ENCODE results near the gene MTR. TPM values are rescaled to one million over a fixed set of nuclear protein-coding genes. Genes with fewer than 3 reads are reported as not detected.

Gene MTR
- total RNA-seq, 4 donors from 2014 or later, result 16.3 to 34.0 (median 24.2) TPM

DNA sequence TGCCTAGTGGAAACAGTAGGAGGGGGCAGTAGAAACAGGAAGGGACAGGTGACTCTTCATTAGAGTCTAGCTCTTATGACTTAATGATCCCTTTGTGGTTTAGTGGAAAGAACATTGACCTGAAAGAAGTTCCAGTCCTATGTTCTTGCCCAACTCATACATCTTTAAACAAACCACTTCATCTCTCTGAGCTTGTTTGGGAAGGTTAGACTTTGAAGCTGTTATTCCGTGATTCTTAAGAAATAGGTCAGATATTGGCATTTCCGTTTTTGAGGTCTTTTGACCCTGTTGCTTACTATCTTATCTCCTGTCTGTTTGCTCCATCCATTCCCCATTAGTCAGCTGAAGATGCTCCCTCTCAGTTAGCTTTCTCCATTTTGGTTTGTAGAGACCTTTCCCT, 38.5 kb downstream of the MTR start:
- WGBS, 2 donors, result 91 to 100% methylated on average over 2 of the region's 2 CpGs
- no peak for DNase-seq (ENCODE audit: low spot score in 2 of 2)
- no peak overlapping the region for H3K4me3 ChIP-seq (ENCODE audit: low read depth, poor library complexity, severe bottlenecking)
- no peak for TF ChIP-seq POLR2A (IDR thresholded peaks at IDR 0.05)
- intact Hi-C loops (cut with DNase I; ENCODE audit: low total_unique reads), result no loop called here

DNA sequence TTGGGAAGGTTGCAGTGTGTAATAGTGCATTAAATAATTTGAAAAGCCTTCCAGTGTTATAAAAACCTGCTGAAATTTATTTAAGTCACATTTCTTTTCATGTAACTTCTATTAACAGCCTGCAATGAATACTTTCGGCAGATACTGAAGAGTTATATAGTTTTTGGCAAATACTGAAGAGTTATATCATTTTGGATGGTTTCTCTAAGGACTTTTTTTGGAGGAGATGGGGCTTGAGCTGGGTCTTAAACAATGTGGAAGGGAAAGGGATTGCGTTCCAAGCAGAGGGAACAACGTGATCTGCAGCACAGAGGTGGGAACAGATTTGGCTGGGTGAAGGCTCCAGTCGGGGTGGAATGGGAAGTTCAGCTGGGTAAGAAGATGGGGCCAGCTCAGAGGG, 39.8 kb downstream of the MTR start:
- H3K4me3 ChIP-seq (ENCODE audit: low read depth, poor library complexity, severe bottlenecking), result no peak overlapping the region
- WGBS, 2 donors, result 88 to 94% methylated on average over 4 of the region's 4 CpGs
- intact Hi-C loops (cut with DNase I; ENCODE audit: low total_unique reads), result no loop called here
- DNase-seq (ENCODE audit: low spot score in 2 of 2), result no peak
- no peak for TF ChIP-seq POLR2A (IDR thresholded peaks at IDR 0.05)
- TF ChIP-seq, protein P1, sequence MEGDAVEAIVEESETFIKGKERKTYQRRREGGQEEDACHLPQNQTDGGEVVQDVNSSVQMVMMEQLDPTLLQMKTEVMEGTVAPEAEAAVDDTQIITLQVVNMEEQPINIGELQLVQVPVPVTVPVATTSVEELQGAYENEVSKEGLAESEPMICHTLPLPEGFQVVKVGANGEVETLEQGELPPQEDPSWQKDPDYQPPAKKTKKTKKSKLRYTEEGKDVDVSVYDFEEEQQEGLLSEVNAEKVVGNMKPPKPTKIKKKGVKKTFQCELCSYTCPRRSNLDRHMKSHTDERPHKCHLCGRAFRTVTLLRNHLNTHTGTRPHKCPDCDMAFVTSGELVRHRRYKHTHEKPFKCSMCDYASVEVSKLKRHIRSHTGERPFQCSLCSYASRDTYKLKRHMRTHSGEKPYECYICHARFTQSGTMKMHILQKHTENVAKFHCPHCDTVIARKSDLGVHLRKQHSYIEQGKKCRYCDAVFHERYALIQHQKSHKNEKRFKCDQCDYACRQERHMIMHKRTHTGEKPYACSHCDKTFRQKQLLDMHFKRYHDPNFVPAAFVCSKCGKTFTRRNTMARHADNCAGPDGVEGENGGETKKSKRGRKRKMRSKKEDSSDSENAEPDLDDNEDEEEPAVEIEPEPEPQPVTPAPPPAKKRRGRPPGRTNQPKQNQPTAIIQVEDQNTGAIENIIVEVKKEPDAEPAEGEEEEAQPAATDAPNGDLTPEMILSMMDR (IDR thresholded peaks at IDR 0.05), result no peak

DNA sequence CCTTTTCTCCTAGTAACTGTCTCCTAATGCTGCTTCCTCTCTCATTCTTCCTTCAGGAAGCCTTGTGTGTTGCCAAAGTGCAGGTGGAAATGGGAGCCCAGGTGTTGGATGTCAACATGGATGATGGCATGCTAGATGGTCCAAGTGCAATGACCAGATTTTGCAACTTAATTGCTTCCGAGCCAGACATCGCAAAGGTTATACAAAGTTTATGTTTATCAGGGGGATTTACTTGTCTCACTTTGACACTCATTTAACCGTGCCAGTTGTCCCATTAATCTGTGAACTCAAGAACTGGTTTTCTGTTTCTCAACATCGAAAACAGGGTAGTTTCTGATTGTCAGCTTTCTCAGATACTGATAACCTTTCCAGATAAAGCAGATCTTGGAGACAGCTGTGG, 40.4 kb downstream of the MTR start:
- TF ChIP-seq POLR2A (IDR thresholded peaks at IDR 0.05), result no peak
- TF ChIP-seq, protein P1 (IDR thresholded peaks at IDR 0.05), result no peak
- no peak overlapping the region for H3K4me3 ChIP-seq (ENCODE audit: low read depth, poor library complexity, severe bottlenecking)
- intact Hi-C loops (cut with DNase I; ENCODE audit: low total_unique reads), result no loop called here
- WGBS, 2 donors, result 83 to 91% methylated on average over 4 of the region's 4 CpGs
- DNase-seq (ENCODE audit: low spot score in 2 of 2), result no peak

DNA sequence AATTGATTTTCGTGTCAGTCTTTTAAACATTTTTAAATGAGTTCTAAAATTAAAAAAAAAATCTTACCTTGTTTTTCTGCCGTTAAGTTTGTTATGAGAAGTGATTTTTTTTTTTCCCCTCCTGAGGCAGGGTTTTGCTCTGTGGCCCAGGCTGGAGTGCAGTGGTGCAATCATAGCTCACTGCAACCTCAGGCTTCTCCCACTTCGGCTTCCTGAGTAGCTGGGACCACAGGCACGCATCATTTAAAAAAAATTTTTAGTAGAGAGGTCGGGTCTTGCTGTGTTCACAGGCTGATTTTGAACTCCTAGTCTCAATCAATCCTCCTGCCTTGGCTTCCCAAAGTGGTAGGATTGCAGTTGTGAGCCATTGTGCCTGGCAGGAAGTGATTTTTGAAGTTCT, 41.1 kb downstream of the MTR start:
- WGBS, 2 donors, result 76 to 80% methylated on average over 5 of the region's 5 CpGs
- intact Hi-C loops (cut with DNase I; ENCODE audit: low total_unique reads), result no loop called here
- no peak overlapping the region for H3K4me3 ChIP-seq (ENCODE audit: low read depth, poor library complexity, severe bottlenecking)
- no peak for DNase-seq (ENCODE audit: low spot score in 2 of 2)
- no peak for TF ChIP-seq POLR2A (IDR thresholded peaks at IDR 0.05)
- TF ChIP-seq, protein P1 (IDR thresholded peaks at IDR 0.05), result no peak

DNA sequence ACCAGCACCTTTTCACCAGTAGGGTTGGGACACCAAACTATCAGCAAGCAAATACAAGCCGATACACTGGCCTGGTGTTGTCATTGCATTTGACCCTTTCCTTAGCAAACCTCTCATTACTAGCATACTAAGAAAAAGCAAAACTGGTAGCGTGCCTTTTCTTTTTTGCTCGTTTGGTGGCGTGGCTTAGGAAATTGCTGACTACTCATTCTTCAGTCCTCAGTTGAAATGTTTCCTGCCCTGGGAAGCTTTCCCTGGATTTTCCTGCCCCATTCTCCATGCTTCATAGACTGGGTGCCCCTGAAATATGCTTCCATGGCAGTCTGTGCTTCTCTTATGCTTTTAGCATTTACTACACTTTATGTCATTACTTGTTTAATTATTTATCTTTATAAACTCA, 42.0 kb downstream of the MTR start:
- H3K4me3 ChIP-seq (ENCODE audit: low read depth, poor library complexity, severe bottlenecking), result no peak overlapping the region
- intact Hi-C loops (cut with DNase I; ENCODE audit: low total_unique reads), result no loop called here
- DNase-seq (ENCODE audit: low spot score in 2 of 2), result no peak
- 93 to 96% methylated on average over 4 of the region's 4 CpGs for WGBS, 2 donors
- TF ChIP-seq, protein P1 (IDR thresholded peaks at IDR 0.05), result no peak
- no peak for TF ChIP-seq POLR2A (IDR thresholded peaks at IDR 0.05)

DNA sequence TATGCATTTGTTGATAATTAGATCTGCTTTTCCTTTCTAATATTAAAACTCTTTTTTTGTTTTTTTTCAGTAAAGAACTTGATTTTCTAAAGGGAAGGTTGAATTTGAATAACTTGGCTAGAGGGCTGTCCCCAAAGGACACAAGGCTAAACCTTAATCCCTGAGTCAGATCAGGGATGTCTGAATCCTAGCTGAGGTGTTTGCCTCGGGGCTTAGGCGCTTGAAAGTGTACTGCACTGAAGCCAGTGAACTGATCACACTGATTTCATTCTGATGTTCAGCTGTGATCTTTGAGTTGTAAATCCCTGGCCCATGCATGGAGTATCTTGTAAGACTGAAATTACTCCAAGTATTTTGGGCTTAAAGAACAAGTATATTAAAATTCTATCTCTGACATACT, 42.8 kb downstream of the MTR start:
- no peak for DNase-seq (ENCODE audit: low spot score in 2 of 2)
- intact Hi-C loops (cut with DNase I; ENCODE audit: low total_unique reads), result no loop called here
- H3K4me3 ChIP-seq (ENCODE audit: low read depth, poor library complexity, severe bottlenecking), result no peak overlapping the region
- TF ChIP-seq, protein P1 (IDR thresholded peaks at IDR 0.05), result no peak
- no peak for TF ChIP-seq POLR2A (IDR thresholded peaks at IDR 0.05)
- 48 to 81% methylated on average over 2 of the region's 2 CpGs for WGBS, 2 donors

All from lower leg skin (tissue), 4 donors.